ENCODE data around the gene ZNF777.

The ZNF777 gene

GRCh38 chr7:149476791-149477190 is 15.9 kb upstream of the ZNF777 start:
- no peak overlapping the region for H2AK5ac ChIP-seq (ENCODE audit: low read depth, low read length)
- no peak overlapping the region for H3K27ac ChIP-seq (replicated peaks; ENCODE audit: low read length)
- H2AFZ ChIP-seq (ENCODE audit: low read length), result no peak overlapping the region
- WGBS, 2 donors (ENCODE audit: extremely low coverage in 2 of 2, insufficient read length in 2 of 2, insufficient replicate concordance in 1 of 2), result no CpG with 5 or more reads among the region's 12 CpGs
- no peaks in the 10 kb centered on the region for H3K27me3 ChIP-seq (ENCODE audit: control insufficient read depth in 3 of 3, insufficient read depth in 3 of 3, low read depth in 1 of 3, low read length in 3 of 3)
- H3K9me3 ChIP-seq (replicated peaks in 1 of 2; ENCODE audit: control insufficient read depth in 2 of 2, insufficient read depth in 1 of 2, low read depth in 1 of 2, low read length in 2 of 2), result peaks cover 11 to 23% of the 10 kb centered on the region in 2 donors
- H2BK15ac ChIP-seq (ENCODE audit: low read length), result no peak overlapping the region
- no peak overlapping the region for H3K4me3 ChIP-seq (ENCODE audit: low read length in 2 of 2)
- H4K8ac ChIP-seq (ENCODE audit: low read depth, low read length), result no peak overlapping the region
- no peaks in the 10 kb centered on the region for H3K4me1 ChIP-seq (ENCODE audit: control insufficient read depth in 2 of 2, insufficient read depth in 1 of 2, low read depth in 1 of 2, low read length in 2 of 2)
- no peak for DNase-seq (ENCODE audit: low spot score)
- no peak overlapping the region for H3K23ac ChIP-seq (ENCODE audit: low read depth, low read length, poor library complexity)
- no peak overlapping the region for H3K14ac ChIP-seq (ENCODE audit: low read length)
- no peak overlapping the region for H2BK120ac ChIP-seq (ENCODE audit: low read depth, low read length)
- H3K36me3 ChIP-seq (replicated peaks in 1 of 2; ENCODE audit: control insufficient read depth in 2 of 2, insufficient read depth in 2 of 2, low read length in 2 of 2), result peaks cover 40 to 97% of the 10 kb centered on the region in 2 donors
- peaks cover 9% of the 10 kb centered on the region for H3K79me1 ChIP-seq (ENCODE audit: low read depth, low read length)
- H3K18ac ChIP-seq (ENCODE audit: low read length), result no peak overlapping the region
- H2BK12ac ChIP-seq (ENCODE audit: low read length), result no peak overlapping the region
- H4K91ac ChIP-seq (ENCODE audit: low read depth, low read length, poor library complexity), result no peak overlapping the region
- no peak overlapping the region for H3K9ac ChIP-seq (ENCODE audit: low read depth, low read length, poor library complexity)
- no peak overlapping the region for H3K4ac ChIP-seq (ENCODE audit: low read length)
- H2BK5ac ChIP-seq (ENCODE audit: low read length), result no peak overlapping the region
- H3K4me2 ChIP-seq (ENCODE audit: insufficient read depth, low read length, poor library complexity, severe bottlenecking), result no peak overlapping the region

DNA sequence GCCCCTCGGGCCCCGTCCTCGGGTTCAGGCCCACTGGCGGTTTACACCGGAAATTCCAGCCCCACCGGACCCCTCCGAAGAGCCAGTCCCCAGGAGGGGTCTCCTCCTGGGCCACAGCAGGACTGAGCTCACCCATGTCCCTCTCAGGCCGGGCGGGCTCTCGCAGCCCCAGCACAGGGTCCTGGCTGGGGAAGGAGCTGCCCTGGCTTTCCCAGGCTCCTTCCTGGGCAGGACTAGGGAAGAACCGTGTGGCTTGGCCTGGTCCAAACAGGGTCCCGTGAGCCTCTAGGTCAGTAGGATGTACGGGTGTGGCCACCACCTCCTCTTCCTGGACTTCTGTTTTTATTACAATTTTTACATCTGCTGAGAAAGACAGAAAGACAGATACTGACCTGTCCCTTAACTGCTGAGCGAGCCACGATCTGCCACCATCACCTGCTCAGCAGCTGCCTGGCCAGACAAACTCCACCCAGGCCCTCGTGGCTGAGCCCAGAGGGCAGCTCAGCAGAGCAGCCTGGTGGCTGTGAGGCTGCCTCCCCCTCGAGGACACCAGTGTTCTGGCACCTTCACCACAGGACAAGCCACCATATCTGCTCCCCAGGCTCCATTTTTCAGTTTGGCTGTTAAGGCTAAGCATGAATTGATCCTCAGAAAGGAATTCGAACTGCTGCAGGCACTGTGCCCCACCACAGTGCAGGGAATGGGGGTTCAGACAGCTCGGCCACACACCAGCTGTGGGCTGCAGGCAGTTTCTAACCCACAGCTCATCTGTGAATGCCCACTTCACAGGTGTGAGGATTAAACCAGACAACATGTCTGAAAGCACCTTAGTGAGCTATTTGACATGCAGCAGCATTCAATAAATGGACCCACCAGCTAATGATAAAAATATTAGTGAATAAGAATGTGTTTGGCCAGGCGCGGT is 14.5 kb upstream of the ZNF777 start:
- Histone ChIP-seq H3K79me1 (ENCODE audit: low read depth, low read length) (peaks cover 9% of the 10 kb centered on the region), H3K27ac (replicated peaks; ENCODE audit: low read length) (no peak overlapping the region), H3K14ac (ENCODE audit: low read length) (no peak overlapping the region), H2BK5ac (ENCODE audit: low read length) (no peak overlapping the region), H3K4me3 (ENCODE audit: low read length in 2 of 2) (no peak overlapping the region), H3K4me2 (ENCODE audit: insufficient read depth, low read length, poor library complexity, severe bottlenecking) (no peak overlapping the region), H3K4ac (ENCODE audit: low read length) (no peak overlapping the region), H3K23ac (ENCODE audit: low read depth, low read length, poor library complexity) (no peak overlapping the region), H2BK15ac (ENCODE audit: low read length) (no peak overlapping the region), H4K8ac (ENCODE audit: low read depth, low read length) (no peak overlapping the region), H3K36me3 (replicated peaks in 1 of 2; ENCODE audit: control insufficient read depth in 2 of 2, insufficient read depth in 2 of 2, low read length in 2 of 2) (peaks cover 43 to 91% of the 10 kb centered on the region in 2 donors), H2BK120ac (ENCODE audit: low read depth, low read length) (no peak overlapping the region), H4K91ac (ENCODE audit: low read depth, low read length, poor library complexity) (no peak overlapping the region), H2AFZ (ENCODE audit: low read length) (no peak overlapping the region), H2AK5ac (ENCODE audit: low read depth, low read length) (no peak overlapping the region), H2BK12ac (ENCODE audit: low read length) (no peak overlapping the region), H3K9me3 (replicated peaks in 1 of 2; ENCODE audit: control insufficient read depth in 2 of 2, insufficient read depth in 1 of 2, low read depth in 1 of 2, low read length in 2 of 2) (peaks cover 15 to 30% of the 10 kb centered on the region in 2 donors), H3K9ac (ENCODE audit: low read depth, low read length, poor library complexity) (no peak overlapping the region), H3K27me3 (ENCODE audit: control insufficient read depth in 3 of 3, insufficient read depth in 3 of 3, low read depth in 1 of 3, low read length in 3 of 3) (no peaks in the 10 kb centered on the region), H3K4me1 (ENCODE audit: control insufficient read depth in 2 of 2, insufficient read depth in 1 of 2, low read depth in 1 of 2, low read length in 2 of 2) (no peaks in the 10 kb centered on the region), H3K18ac (ENCODE audit: low read length) (no peak overlapping the region)
- WGBS, 2 donors (ENCODE audit: extremely low coverage in 2 of 2, insufficient read length in 2 of 2, insufficient replicate concordance in 1 of 2), result no CpG with 5 or more reads among the region's 21 CpGs
- DNase-seq (ENCODE audit: low spot score), result no peak

DNA sequence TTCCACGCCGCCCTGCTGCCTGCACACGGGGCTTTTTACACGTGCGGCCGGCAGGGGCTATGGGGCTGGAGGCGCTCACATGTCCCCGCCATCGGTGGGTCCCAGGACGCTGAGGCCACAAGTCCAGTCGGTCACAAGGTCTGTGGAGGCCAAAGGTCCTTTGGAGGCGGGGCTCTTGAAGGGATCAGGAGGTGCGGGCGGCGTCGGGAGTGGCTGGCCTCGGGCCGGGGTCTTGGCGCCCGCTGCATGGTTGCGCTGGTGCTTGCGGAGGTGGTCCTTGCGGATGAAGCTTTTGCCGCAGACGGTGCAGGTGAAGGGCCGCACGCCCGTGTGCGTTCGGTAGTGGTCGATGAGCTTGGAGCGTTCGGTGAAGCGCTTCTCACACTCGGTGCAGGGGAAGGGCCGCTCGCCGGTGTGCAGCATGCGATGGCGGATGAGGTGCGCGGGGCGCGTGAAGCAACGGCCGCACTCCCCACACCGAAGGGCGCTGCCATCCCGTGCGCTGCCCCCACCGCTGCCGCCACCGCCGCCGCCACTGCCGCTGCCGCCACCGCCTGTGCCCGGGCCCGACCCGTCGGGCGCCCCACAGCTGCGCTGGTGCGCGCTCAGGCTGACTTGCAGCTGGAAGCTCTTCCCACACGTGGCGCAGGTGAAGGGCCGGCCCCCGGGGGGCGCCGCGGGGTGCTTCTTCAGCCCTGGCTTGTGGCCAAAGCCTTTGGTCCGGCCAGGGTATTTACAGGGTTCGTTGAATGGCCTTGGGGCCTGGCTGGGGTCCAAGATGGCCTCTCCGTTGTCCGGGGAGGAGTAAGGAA is 13.7 kb upstream of the ZNF777 start:
- no peak overlapping the region for H3K4me3 ChIP-seq (ENCODE audit: low read length in 2 of 2)
- no peak overlapping the region for H2BK12ac ChIP-seq (ENCODE audit: low read length)
- no CpG with 5 or more reads among the region's 77 CpGs for WGBS, 2 donors (ENCODE audit: extremely low coverage in 2 of 2, insufficient read length in 2 of 2, insufficient replicate concordance in 1 of 2)
- no peak overlapping the region for H3K27ac ChIP-seq (replicated peaks; ENCODE audit: low read length)
- peaks cover 7% of the 10 kb centered on the region for H3K79me1 ChIP-seq (ENCODE audit: low read depth, low read length)
- no peaks in the 10 kb centered on the region for H3K4me1 ChIP-seq (ENCODE audit: control insufficient read depth in 2 of 2, insufficient read depth in 1 of 2, low read depth in 1 of 2, low read length in 2 of 2)
- H4K91ac ChIP-seq (ENCODE audit: low read depth, low read length, poor library complexity), result no peak overlapping the region
- H2AK5ac ChIP-seq (ENCODE audit: low read depth, low read length), result no peak overlapping the region
- H3K9ac ChIP-seq (ENCODE audit: low read depth, low read length, poor library complexity), result peak overlapping the region; percentile 21
- H2BK120ac ChIP-seq (ENCODE audit: low read depth, low read length), result no peak overlapping the region
- no peaks in the 10 kb centered on the region for H3K27me3 ChIP-seq (ENCODE audit: control insufficient read depth in 3 of 3, insufficient read depth in 3 of 3, low read depth in 1 of 3, low read length in 3 of 3)
- H3K36me3 ChIP-seq (replicated peaks in 1 of 2; ENCODE audit: control insufficient read depth in 2 of 2, insufficient read depth in 2 of 2, low read length in 2 of 2), result peaks cover 39 to 82% of the 10 kb centered on the region in 2 donors
- no peak overlapping the region for H3K18ac ChIP-seq (ENCODE audit: low read length)
- H4K8ac ChIP-seq (ENCODE audit: low read depth, low read length), result no peak overlapping the region
- no peak overlapping the region for H3K4ac ChIP-seq (ENCODE audit: low read length)
- H2BK15ac ChIP-seq (ENCODE audit: low read length), result no peak overlapping the region
- H3K14ac ChIP-seq (ENCODE audit: low read length), result no peak overlapping the region
- H3K23ac ChIP-seq (ENCODE audit: low read depth, low read length, poor library complexity), result no peak overlapping the region
- peaks cover 14 to 24% of the 10 kb centered on the region in 2 donors for H3K9me3 ChIP-seq (replicated peaks in 1 of 2; ENCODE audit: control insufficient read depth in 2 of 2, insufficient read depth in 1 of 2, low read depth in 1 of 2, low read length in 2 of 2)
- DNase-seq (ENCODE audit: low spot score), result no peak
- H2BK5ac ChIP-seq (ENCODE audit: low read length), result no peak overlapping the region
- no peak overlapping the region for H3K4me2 ChIP-seq (ENCODE audit: insufficient read depth, low read length, poor library complexity, severe bottlenecking)
- no peak overlapping the region for H2AFZ ChIP-seq (ENCODE audit: low read length)

DNA sequence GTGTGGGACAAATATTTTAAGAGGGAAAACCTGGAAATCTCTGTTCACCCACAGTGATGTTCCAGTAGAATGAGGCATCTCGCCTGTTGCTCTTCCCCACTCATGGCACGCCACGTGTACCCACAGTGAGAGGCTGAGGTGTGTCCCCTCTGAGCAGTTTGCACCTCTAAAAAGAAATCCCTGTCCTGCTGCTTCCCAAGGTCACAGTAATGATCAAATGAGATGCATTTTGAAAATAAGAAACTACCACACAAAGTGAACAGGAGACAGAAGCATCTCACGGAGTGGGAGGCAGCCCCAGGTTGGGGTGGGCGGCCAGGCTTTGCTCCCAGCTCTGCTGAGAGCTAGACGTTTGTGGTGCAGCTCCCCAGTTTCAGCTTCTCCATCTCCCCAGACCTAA is 12.4 kb upstream of the ZNF777 start:
- no peak for DNase-seq (ENCODE audit: low spot score)
- Histone ChIP-seq H3K14ac (ENCODE audit: low read length) (no peak overlapping the region), H2BK120ac (ENCODE audit: low read depth, low read length) (no peak overlapping the region), H3K4me2 (ENCODE audit: insufficient read depth, low read length, poor library complexity, severe bottlenecking) (no peak overlapping the region), H3K4ac (ENCODE audit: low read length) (no peak overlapping the region), H2BK5ac (ENCODE audit: low read length) (no peak overlapping the region), H3K18ac (ENCODE audit: low read length) (no peak overlapping the region), H3K36me3 (replicated peaks in 1 of 2; ENCODE audit: control insufficient read depth in 2 of 2, insufficient read depth in 2 of 2, low read length in 2 of 2) (peaks cover 37 to 70% of the 10 kb centered on the region in 2 donors), H4K91ac (ENCODE audit: low read depth, low read length, poor library complexity) (no peak overlapping the region), H3K23ac (ENCODE audit: low read depth, low read length, poor library complexity) (no peak overlapping the region), H3K27ac (replicated peaks; ENCODE audit: low read length) (no peak overlapping the region), H3K79me1 (ENCODE audit: low read depth, low read length) (peaks cover 7% of the 10 kb centered on the region), H3K4me3 (ENCODE audit: low read length in 2 of 2) (no peak overlapping the region), H3K27me3 (ENCODE audit: control insufficient read depth in 3 of 3, insufficient read depth in 3 of 3, low read depth in 1 of 3, low read length in 3 of 3) (no peaks in the 10 kb centered on the region), H3K9ac (ENCODE audit: low read depth, low read length, poor library complexity) (no peak overlapping the region), H2BK12ac (ENCODE audit: low read length) (no peak overlapping the region), H2AFZ (ENCODE audit: low read length) (no peak overlapping the region), H2AK5ac (ENCODE audit: low read depth, low read length) (no peak overlapping the region), H4K8ac (ENCODE audit: low read depth, low read length) (no peak overlapping the region), H2BK15ac (ENCODE audit: low read length) (no peak overlapping the region), H3K4me1 (ENCODE audit: control insufficient read depth in 2 of 2, insufficient read depth in 1 of 2, low read depth in 1 of 2, low read length in 2 of 2) (no peaks in the 10 kb centered on the region), H3K9me3 (replicated peaks in 1 of 2; ENCODE audit: control insufficient read depth in 2 of 2, insufficient read depth in 1 of 2, low read depth in 1 of 2, low read length in 2 of 2) (peaks cover 11 to 12% of the 10 kb centered on the region in 2 donors)
- no CpG with 5 or more reads among the region's 6 CpGs for WGBS, 2 donors (ENCODE audit: extremely low coverage in 2 of 2, insufficient read length in 2 of 2, insufficient replicate concordance in 1 of 2)
